ENCODE measurements around the gene B3GAT1.

GRCh38 chr11:134341805-134342571 lies 70.1 kb downstream of the B3GAT1 start:
- no peak for TF ChIP-seq SIN3A (IDR thresholded peaks at IDR 0.05; ENCODE audit: low read depth)
- TF ChIP-seq CTCF (IDR thresholded peaks at IDR 0.05 in 2 of 3, conservative IDR thresholded peaks at IDR 0.05 in 1 of 3; ENCODE audit: borderline replicate concordance in 1 of 3, insufficient read depth in 1 of 3, low read depth in 2 of 3, low read length in 2 of 3), result no peak
- no peak for TF ChIP-seq MAX (IDR thresholded peaks at IDR 0.05)

Data from HCT116 (cell line).